ENCODE data around the gene TEAD1. TPM values are rescaled to one million over a fixed set of nuclear protein-coding genes. Genes with fewer than 3 reads are reported as not detected.

Gene TEAD1
- total and polyA plus RNA-seq, 2 experiments from 2014 or later, result 24.5 to 103 TPM

- Mint-ChIP-seq H3K27ac (no peak overlapping the region), H3K27me3 (ENCODE audit: insufficient read depth, low read depth, poor library complexity) (peaks cover 7% of the 10 kb centered on the region), H3K4me3 (no peak overlapping the region), H3K9me3 (no peaks in the 10 kb centered on the region), H3K36me3 (ENCODE audit: low read depth) (no peaks in the 10 kb centered on the region), H3K4me1 (no peaks in the 10 kb centered on the region; the same call in 2 of the 3 replicates)
- Histone ChIP-seq H3F3A (replicated peaks; ENCODE audit: low read depth) (no peaks in the 10 kb centered on the region), H3K27ac (ENCODE audit: low read depth) (no peak overlapping the region), H3K27me3 (ENCODE audit: insufficient read depth) (no peaks in the 10 kb centered on the region), H4K20me1 (replicated peaks; ENCODE audit: insufficient read depth) (no peaks in the 10 kb centered on the region), H3K9me2 (ENCODE audit: insufficient read depth) (no peaks in the 10 kb centered on the region), H3K4me2 (no peak overlapping the region), H3K36me3 (ENCODE audit: insufficient read depth) (no peaks in the 10 kb centered on the region), H3K79me2 (replicated peaks; ENCODE audit: insufficient read depth) (no peaks in the 10 kb centered on the region), H3K4me3 (no peak overlapping the region), H2AFZ (no peak overlapping the region), H3K4me1 (ENCODE audit: insufficient read depth) (no peaks in the 10 kb centered on the region)
- TF ChIP-seq REST (IDR thresholded peaks at IDR 0.05; ENCODE audit: unreplicated experiment) (no peak), STAT1 (IDR thresholded peaks at IDR 0.05; ENCODE audit: unreplicated experiment) (no peak), CREB1 (CRISPR knock-in tag; IDR thresholded peaks at IDR 0.05; ENCODE audit: low read depth) (no peak), EZH2phosphoT487 (IDR thresholded peaks at IDR 0.05; ENCODE audit: unreplicated experiment) (no peak), POLR2AphosphoS5 (IDR thresholded peaks at IDR 0.05; ENCODE audit: low read depth) (no peak), EZH2 (IDR thresholded peaks at IDR 0.05; ENCODE audit: low read depth, unreplicated experiment) (no peak), ZNF331 (CRISPR knock-in tag; IDR thresholded peaks at IDR 0.05; ENCODE audit: low read depth) (no peak), NANOG (IDR thresholded peaks at IDR 0.05; ENCODE audit: borderline replicate concordance) (no peak), ZNF114 (CRISPR knock-in tag; IDR thresholded peaks at IDR 0.05) (no peak), ETS1 (IDR thresholded peaks at IDR 0.05) (no peak), CTCF (conservative IDR thresholded peaks at IDR 0.05; ENCODE audit: low read depth in 2 of 2) (no peak), ZNF462 (CRISPR knock-in tag; IDR thresholded peaks at IDR 0.05) (no peak), JUNB (IDR thresholded peaks at IDR 0.05; ENCODE audit: unreplicated experiment) (no peak)
- ATAC-seq, result no peak
- DNase-seq (ENCODE audit: low spot score), result no peak
Observed at GRCh38 chr11:12962306-12962705, 288.1 kb downstream of the TEAD1 start.
